Measurements from ENCODE around the gene NPR2.

NPR2 gene

DNA sequence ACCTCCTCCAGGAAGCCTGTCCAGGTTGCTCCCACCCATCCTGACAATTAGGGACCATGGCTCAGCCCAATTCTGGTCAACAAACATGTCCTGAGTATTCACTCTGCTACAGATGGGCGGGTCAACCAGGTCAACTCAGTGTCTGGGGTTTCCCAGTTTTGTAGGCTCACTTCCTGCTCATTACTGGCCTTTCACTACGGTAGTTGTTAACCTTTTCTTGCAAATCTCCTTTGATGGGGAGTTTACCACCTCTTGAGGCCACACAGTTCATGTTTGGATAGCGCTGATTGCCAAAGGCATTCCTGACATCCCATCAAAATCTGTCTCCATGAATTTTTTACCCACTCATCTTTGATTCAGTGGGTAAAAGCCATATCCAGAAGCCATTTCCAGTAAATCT lies 51.4 kb downstream of the NPR2 start:
- H3K4me3 ChIP-seq: peak overlapping the region in 3 of 10 experiments; percentile 18 to 28 (median 18); a peak in 5 of 20 replicates
- no peak for TF ChIP-seq Cebpa-rat (IDR thresholded peaks at IDR 0.05)
- peaks cover 72 to 98% (median 87%) of the 10 kb centered on the region in 10 experiments for H3K4me1 ChIP-seq
- H3K9me3 ChIP-seq (replicated peaks in 1 of 11): peaks cover 0 to 14% (median 0%) of the 10 kb centered on the region in 11 experiments; a peak in 8 of 22 replicates
- peak overlapping the region in 8 of 11 experiments; percentile 46 to 81 (median 73); a peak in 14 of 22 replicates for H3K9ac ChIP-seq
- H3K27ac ChIP-seq: peak overlapping the region in 9 of 11 experiments; percentile 53 to 92 (median 88); a peak in 18 of 22 replicates
- H3K27me3 ChIP-seq: peaks cover 0 to 88% (median 0%) of the 10 kb centered on the region in 11 experiments; a peak in 4 of 22 replicates
- H3K36me3 ChIP-seq: peaks cover 0 to 12% (median 4%) of the 10 kb centered on the region in 11 experiments; a peak in 8 of 22 replicates
- peaks cover 0 to 16% (median 0%) of the 10 kb centered on the region in 11 experiments; a peak in 2 of 22 replicates for H4K20me1 ChIP-seq
- peak overlapping the region; percentile 62 to 99 (median 93) for H3K4me2 ChIP-seq

DNA sequence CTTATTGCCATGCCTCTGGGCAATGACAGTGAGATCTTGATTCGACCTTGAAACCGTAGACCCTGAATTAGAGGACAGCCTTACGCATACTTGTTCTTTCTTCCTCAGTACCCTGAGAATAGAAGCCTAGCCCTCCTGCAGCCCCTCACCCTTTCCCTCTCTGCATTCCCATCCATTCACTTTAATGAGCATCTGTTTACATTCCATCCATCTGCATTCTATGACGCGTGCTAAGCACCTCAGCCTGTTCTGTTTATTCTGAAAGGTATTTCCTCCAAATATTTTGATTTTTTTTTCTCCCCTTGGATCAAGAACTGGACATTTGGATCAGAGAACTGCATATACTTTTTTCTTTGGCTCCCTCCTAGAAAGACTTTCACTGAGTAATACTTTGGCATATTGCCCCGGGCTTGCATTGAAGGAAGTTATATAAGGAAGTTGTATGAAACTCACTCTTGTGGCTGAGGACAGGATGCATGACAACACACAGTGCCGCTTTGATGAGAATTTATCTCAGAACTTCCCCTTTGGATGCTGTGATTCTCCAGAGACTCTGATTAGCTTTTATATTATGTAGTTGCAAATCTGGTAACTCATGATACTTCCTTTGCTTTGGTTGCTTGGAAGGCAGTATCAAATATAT lies 53.4 kb downstream of the NPR2 start:
- peak in 7 of 11 experiments; percentile 25 to 98 (median 89); a peak in 11 of 22 replicates for TF ChIP-seq Cebpa-rat (IDR thresholded peaks at IDR 0.05)
- H3K27me3 ChIP-seq: peaks cover 0 to 87% (median 0%) of the 10 kb centered on the region in 11 experiments; a peak in 4 of 22 replicates
- peak overlapping the region in 9 of 11 experiments; percentile 40 to 78 (median 64); a peak in 18 of 22 replicates for H3K9ac ChIP-seq
- peaks cover 85 to 99% (median 94%) of the 10 kb centered on the region in 10 experiments for H3K4me1 ChIP-seq
- H3K27ac ChIP-seq: peak overlapping the region in 9 of 11 experiments; percentile 69 to 92 (median 88); a peak in 18 of 22 replicates
- peak overlapping the region in 5 of 10 experiments; percentile 12 to 51 (median 47); a peak in 6 of 20 replicates for H3K4me3 ChIP-seq
- peaks cover 0 to 16% (median 0%) of the 10 kb centered on the region in 11 experiments; a peak in 2 of 22 replicates for H4K20me1 ChIP-seq
- peak overlapping the region; percentile 79 to 99 (median 93) for H3K4me2 ChIP-seq
- H3K36me3 ChIP-seq: peaks cover 0 to 12% (median 4%) of the 10 kb centered on the region in 11 experiments; a peak in 7 of 22 replicates
- peaks cover 0 to 10% (median 0%) of the 10 kb centered on the region in 11 experiments; a peak in 7 of 22 replicates for H3K9me3 ChIP-seq (replicated peaks in 1 of 11)

DNA sequence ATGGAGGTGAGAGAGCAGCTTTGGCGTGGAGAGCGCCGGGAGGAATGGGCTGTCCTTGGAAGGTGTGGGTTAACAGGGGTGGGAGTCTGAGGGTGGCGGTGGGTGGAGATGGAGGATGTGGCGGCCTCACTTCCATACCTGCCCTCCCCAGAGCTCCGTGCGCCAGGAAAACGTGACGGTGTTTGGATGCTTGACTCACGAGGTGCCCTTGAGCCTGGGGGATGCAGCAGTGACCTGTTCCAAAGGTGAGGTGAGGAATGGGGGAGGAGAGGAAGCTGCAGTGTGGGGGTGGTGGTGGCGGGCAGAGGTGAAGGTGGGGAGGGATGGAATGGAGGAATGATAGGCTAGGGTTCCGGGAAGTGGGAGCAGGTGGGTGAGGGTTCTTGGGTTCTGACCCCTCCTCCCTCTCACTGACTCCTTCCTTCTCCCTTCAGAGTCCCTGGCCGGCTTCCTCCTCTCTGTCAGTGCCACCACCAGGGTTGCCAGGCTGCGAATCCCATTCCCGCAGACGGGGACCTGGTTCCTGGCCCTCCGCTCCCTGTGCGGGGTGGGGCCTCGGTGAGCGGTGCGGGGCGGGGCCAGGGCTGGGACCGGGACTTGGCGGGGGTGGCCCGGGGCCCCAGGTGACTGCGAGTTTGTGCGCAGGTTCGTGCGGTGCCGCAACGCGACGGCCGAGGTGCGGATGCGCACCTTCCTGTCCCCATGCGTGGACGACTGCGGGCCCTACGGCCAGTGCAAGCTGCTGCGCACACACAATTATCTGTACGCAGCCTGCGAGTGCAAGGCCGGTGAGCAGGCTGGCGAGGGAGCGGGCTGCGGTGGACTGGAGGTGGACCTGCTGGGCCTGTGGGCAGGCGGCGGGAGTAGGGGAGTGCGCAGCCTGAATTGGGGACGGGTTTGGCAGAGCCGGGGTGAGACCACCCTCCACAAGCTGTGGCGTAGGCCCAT lies 54.7 kb downstream of the NPR2 start:
- H3K4me3 ChIP-seq: peak overlapping the region in 7 of 10 experiments; percentile 16 to 53 (median 47); a peak in 12 of 20 replicates

DNA sequence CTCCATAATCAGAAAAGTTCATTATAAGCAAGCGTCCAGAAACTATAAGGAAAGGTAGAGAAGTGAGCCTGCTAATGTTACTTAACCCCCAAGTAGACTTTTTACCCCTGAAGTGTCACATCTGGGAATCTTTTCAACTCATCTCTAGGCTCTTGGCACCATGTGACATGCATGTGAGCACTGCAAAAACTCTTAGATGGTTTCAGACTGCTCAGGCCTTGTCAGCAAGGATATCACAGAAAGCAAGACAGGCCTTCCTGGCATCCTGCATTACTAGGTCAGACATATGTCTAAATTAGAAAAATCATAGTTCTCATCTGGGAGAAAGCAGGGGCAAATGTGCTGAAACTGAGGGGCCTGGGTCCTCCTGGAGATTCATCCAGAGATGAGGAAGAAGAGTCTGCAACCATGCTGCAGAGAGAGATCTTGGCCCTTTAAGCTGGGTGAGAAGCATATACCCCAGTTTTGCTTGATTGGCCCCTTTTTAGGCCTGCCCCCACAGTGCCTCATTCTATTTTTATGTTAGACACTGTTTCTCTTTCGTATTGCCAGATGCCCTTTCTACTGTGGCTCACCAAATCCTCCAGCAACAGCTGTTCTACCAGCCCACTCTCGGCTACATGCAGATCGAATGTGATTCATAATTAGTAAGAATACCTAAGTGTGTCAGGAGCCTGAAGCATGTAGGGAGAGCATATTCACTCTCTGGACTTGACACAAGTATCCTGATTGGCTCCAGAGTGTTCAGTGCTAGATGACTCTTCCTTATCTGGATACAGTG lies 56.6 kb downstream of the NPR2 start:
- Histone ChIP-seq H3K4me2 (peak overlapping the region; percentile 79 to 99 (median 93)), H3K27ac (peak overlapping the region in 8 of 11 experiments; percentile 39 to 92 (median 88); a peak in 16 of 22 replicates), H3K4me1 (peaks cover 59 to 81% (median 70%) of the 10 kb centered on the region in 10 experiments)

More for the DNA sequence above, 54.7 kb downstream of the NPR2 start:
- peaks cover 0 to 79% (median 0%) of the 10 kb centered on the region in 11 experiments; a peak in 4 of 22 replicates for H3K27me3 ChIP-seq
- H3K9me3 ChIP-seq (replicated peaks in 1 of 11): no peaks in the 10 kb centered on the region
- H3K4me2 ChIP-seq: peak overlapping the region; percentile 79 to 99 (median 93)
- H3K36me3 ChIP-seq: peaks cover 0 to 12% (median 4%) of the 10 kb centered on the region in 11 experiments; a peak in 7 of 22 replicates
- peak overlapping the region in 9 of 11 experiments; percentile 69 to 92 (median 88); a peak in 18 of 22 replicates for H3K27ac ChIP-seq
- H4K20me1 ChIP-seq: peaks cover 0 to 16% (median 0%) of the 10 kb centered on the region in 11 experiments; a peak in 2 of 22 replicates
- TF ChIP-seq Cebpa-rat (IDR thresholded peaks at IDR 0.05): no peak
- H3K4me1 ChIP-seq: peaks cover 78 to 90% (median 81%) of the 10 kb centered on the region in 10 experiments
- peak overlapping the region in 8 of 11 experiments; percentile 61 to 78 (median 68); a peak in 16 of 22 replicates for H3K9ac ChIP-seq

DNA sequence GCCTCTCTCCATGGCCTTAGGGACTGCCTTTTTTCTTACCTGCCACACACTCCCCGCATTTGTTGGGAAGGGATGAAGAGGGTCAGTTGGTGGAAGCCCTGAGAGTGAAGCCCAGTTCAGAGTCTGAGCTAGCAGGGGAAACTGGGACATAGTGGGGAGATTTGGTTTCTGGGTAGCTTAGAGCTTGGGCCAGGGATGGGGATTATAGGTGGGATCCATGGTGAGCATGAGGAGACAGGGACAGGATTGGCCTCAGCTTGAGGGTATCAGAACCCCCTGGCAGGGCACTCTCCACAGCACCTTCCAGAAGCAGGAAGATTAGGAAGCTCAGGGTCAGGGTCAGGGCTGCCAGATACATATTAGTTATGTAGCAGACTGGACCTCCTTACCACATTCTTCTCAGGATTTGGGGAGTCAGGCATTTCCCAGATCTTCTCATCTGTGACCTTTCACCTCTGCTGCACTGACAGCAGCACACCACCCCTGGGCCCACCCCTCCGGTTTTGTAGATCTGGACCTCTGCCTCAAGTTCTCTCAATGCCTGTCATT lies 61.0 kb downstream of the NPR2 start:
- Histone ChIP-seq H4K20me1 (peaks cover 0 to 5% (median 0%) of the 10 kb centered on the region in 11 experiments; a peak in 1 of 22 replicates), H3K4me1 (peaks cover 18 to 59% (median 48%) of the 10 kb centered on the region in 10 experiments), H3K27ac (0 out of 22 replicates have a peak overlapping the region, but pooled peaks of 1 of the 11 experiments have one; percentile 11), H3K9me3 (replicated peaks in 1 of 11) (no peaks in the 10 kb centered on the region), H3K4me2 (peak overlapping the region in 8 of 11 experiments; percentile 57 to 86 (median 77); a peak in 16 of 22 replicates), H3K27me3 (peaks cover 0 to 89% (median 0%) of the 10 kb centered on the region in 11 experiments; a peak in 4 of 22 replicates), H3K4me3 (no peak overlapping the region), H3K9ac (no peak overlapping the region), H3K36me3 (peaks cover 0 to 4% (median 0%) of the 10 kb centered on the region in 11 experiments; a peak in 5 of 22 replicates)
- TF ChIP-seq Cebpa-rat (IDR thresholded peaks at IDR 0.05): no peak

More for the DNA sequence above, 56.6 kb downstream of the NPR2 start:
- Histone ChIP-seq H3K4me3 (no peak overlapping the region), H3K9ac (peak overlapping the region in 9 of 11 experiments; percentile 5 to 75 (median 41); a peak in 14 of 22 replicates), H3K36me3 (peaks cover 0 to 15% (median 4%) of the 10 kb centered on the region in 11 experiments; a peak in 7 of 22 replicates), H3K27me3 (peaks cover 0 to 76% (median 0%) of the 10 kb centered on the region in 11 experiments; a peak in 4 of 22 replicates), H3K9me3 (replicated peaks in 1 of 11) (no peaks in the 10 kb centered on the region), H4K20me1 (peaks cover 0 to 16% (median 0%) of the 10 kb centered on the region in 11 experiments; a peak in 3 of 22 replicates)
- TF ChIP-seq Cebpa-rat (IDR thresholded peaks at IDR 0.05): no peak

DNA sequence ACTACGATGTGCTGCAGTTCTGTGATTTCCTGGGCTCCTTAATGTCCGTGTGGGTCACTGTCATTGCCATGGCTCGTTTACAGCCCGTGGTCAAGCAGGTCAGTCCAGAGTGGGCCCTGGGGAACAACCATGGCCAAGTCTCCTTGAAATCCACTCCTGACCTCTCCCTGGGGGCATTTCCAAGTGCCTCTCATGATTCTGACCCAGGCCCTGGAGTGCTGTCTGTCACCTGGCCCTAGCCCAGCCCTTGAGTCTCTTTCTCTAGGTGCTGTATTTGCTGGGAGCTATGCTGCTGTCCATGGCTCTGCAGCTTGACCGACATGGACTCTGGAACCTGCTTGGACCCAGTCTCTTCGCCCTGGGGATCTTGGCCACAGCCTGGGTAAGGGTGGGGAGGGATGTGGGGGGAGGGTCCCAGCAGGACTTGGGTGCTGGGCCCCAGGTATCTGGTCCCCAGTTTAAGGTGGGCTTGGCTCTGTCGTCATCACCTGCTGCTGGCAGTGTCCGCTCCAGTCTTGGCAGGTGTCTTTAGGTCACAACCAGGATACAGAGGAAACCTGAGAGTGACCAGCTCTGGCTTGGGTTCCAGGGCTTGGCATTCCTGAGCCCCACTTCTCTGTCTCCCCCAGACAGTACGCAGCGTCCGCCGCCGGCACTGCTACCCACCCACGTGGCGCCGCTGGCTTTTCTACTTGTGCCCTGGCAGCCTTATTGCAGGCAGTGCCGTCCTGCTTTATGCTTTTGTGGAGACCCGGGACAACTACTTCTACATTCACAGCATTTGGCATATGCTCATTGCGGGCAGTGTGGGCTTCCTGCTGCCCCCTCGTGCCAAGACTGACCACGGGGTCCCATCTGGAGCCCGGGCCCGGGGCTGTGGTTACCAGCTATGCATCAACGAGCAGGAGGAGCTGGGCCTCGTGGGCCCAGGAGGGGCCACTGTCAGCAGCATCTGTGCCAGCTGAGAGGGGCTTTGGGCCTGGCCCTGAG lies 61.8 kb downstream of the NPR2 start:
- Histone ChIP-seq H3K4me3 (no peak overlapping the region), H3K36me3 (0 out of 22 replicates have a peak, but pooled peaks cover 0 to 4% (median 0%) of the 10 kb centered on the region in 11 experiments), H4K20me1 (peaks cover 0 to 5% (median 0%) of the 10 kb centered on the region in 11 experiments; a peak in 1 of 22 replicates), H3K27me3 (peaks cover 0 to 82% (median 0%) of the 10 kb centered on the region in 11 experiments; a peak in 4 of 22 replicates), H3K9me3 (replicated peaks in 1 of 11) (no peaks in the 10 kb centered on the region), H3K9ac (peak overlapping the region in 3 of 11 experiments; percentile 19 to 47 (median 43); a peak in 5 of 22 replicates), H3K4me1 (peaks cover 9 to 51% (median 40%) of the 10 kb centered on the region in 10 experiments), H3K4me2 (peak overlapping the region in 10 of 11 experiments; percentile 1 to 86 (median 72); a peak in 18 of 22 replicates), H3K27ac (peak overlapping the region in 3 of 11 experiments; percentile 2 to 28 (median 11); a peak in 3 of 22 replicates)
- TF ChIP-seq Cebpa-rat (IDR thresholded peaks at IDR 0.05): no peak
